Hepatic stellate cell (primary cell): ENCODE data around the gene PARP3.
A peak's percentile ranks its signal among the peaks of the same experiment; 100 is the strongest.
"Not testable (repeated sequence)": the region's sequence is repeated elsewhere in the genome, so short reads cannot be mapped to it uniquely, and the experiment has no call there.

Experiments used
- DNase-seq: peaks from one replicate; pipeline ENCODE4 v3.0.0; 2011; ENCODE audit warnings: low spot score

PARP3 gene

GRCh38 chr3:51986010-51986947 lies 44.1 kb downstream of the PARP3 start:
- no peak for DNase-seq

- DNase-seq = no peak
These were observed 45.4 kb downstream of the PARP3 start for GRCh38 chr3:51987568-51987967.

GRCh38 chr3:51988286-51989146 lies 46.4 kb downstream of the PARP3 start:
- no peak for DNase-seq

DNA sequence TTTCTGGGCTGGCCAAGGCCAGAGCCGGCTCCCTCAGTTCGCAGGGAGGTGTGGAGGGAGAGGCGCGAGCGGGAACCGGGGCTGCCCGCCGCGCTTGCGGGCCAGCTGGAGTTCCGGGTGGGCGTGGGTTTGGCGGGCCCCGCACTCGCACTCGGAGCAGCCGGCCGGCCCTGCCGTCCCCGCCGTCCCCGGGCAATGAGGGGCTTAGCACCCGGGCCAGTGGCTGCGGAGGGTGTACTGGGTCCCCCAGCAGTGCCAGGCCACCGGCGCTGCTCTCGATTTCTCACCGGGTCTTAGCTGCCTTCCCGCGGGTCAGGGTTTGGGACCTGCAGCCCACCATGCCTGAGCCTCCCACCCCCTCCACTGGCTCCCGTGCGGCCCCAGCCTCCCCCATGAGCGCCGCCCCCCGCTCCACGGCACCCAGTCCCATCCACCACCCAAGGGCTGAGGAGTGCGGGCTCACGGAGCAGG lies 48.4 kb downstream of the PARP3 start:
- not testable (repeated sequence) for DNase-seq

DNA sequence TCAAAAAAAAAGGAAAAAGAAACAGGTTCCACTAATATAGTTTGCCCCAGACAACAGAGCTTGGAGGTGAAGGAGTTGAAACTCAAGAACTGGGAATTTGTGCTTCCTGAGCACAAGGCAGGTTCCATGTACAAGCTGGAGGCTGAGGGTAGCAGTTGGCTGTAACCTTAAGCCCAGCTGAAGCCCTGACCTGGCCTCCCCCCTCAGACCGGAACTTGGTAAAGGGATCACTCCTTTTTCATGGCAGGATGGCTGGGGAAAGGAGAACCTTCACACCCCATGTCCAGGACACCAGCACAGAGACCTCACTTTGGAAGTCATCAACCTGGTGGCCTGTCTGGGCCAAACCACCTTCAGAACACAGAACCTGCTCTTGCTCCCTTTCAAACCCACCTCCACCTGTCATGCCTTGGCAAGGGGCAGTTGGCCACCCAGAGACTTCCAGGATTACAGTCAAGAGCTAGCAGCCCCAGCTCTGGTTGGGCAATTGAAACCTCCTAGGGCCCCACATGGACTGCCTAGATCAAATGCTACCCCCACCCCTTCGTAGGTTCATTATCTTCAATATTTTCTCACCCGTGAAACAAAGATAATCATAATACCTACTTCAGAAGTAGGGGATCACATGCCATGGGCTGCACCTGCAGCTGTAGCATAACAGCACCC lies 50.0 kb downstream of the PARP3 start:
- DNase-seq = no peak

DNA sequence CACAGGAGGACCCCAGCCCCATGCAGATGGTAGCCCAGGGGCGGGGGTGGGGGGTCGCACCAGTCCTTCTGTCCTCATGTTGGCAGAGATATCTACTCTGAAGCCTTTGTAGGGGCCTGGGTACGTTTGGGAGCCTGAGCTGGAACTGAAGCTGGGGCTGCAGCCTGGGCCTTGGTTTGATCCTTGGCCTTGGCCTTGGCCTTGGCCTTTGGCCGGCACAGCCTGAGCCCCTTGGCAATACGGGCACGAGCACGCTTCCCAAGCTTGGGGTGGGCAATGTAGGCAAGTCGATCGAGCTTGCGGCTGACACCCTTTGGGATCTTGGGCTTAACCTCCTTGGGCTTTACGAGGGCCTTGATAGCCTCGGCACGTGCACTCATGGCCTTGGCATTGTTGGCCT lies 51.5 kb downstream of the PARP3 start:
- not testable (repeated sequence) for DNase-seq

DNA sequence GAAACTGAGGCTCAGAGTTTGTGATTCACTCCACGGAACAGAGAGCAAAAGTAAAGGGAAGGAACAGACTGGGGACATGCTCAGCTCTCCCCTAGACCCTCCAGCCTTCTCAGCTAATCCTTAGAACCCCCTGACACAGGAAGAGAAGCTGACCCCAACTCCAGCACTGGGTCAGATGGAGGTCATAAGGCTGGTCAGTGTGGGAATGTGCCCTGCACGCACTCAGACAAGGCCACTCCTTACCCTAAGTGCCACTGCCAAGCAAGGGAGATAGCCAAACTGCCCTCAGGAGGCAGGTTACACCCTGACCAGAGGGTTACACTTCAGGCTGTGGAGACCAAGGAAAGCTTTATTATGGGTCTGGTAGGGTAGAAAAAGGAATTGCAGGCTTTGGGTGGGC lies 52.4 kb downstream of the PARP3 start:
- DNase-seq = no peak

GRCh38 chr3:51995346-51996163 lies 53.4 kb downstream of the PARP3 start, which contains the start of gene RPL29:
Gene RPL29 (minus strand): TSS chr3:51995895. CDS start chr3:51995461, 434 bp downstream.
- DNase-seq = peak; percentile 95

DNA sequence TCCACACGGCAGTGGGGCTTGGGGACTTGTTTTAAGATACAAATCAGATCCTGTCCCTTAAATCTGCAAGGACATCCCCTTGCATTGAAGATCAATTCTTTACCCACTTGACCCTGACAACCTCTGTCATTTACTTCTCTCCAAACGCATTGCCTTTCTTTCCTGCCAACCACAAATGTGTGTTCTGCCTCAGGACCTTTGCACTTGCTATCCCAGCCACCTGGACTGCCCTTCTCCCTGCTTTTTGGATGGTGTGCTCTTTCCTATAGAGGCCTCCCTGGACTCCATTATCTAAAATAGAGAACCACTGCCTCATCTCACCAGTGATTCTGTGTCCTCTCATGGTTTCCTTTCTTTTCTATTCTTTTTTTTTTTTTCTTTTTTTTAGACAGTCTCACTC lies 55.0 kb downstream of the PARP3 start:
- no peak for DNase-seq

DNA sequence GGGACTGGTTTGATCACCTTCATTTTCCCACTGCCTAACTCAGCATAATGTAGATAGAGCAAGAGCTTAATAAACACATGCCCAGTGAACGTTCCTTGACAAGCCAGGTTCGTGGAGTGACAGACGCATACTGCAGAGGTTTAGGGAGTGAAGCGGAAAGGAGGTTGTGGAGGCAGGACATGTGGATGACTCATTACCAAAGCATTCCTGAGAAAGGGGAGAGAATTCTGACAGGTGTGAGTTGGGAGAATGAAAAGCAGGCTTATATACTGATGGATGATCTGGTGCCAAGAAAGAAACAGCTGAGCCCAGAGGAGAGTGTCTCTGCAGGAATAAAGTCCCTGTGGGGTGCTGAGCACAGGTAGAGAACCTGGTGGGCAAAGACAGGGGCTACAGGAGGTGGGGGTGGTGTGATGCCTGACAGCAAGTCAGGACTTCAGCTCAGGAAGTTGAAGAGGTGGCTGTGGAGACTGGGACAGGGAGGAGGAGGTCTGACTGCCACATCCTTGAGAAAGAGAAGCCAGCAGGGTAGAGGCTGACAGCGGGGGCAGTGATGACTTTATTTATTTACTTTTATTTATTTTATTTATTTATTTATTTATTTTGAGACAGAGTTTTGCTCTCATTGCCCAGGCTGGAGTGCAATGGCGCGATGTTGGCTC lies 55.9 kb downstream of the PARP3 start:
- no peak for DNase-seq
